ENCODE results near the gene DUOXA1.

DUOXA1 gene

DNA sequence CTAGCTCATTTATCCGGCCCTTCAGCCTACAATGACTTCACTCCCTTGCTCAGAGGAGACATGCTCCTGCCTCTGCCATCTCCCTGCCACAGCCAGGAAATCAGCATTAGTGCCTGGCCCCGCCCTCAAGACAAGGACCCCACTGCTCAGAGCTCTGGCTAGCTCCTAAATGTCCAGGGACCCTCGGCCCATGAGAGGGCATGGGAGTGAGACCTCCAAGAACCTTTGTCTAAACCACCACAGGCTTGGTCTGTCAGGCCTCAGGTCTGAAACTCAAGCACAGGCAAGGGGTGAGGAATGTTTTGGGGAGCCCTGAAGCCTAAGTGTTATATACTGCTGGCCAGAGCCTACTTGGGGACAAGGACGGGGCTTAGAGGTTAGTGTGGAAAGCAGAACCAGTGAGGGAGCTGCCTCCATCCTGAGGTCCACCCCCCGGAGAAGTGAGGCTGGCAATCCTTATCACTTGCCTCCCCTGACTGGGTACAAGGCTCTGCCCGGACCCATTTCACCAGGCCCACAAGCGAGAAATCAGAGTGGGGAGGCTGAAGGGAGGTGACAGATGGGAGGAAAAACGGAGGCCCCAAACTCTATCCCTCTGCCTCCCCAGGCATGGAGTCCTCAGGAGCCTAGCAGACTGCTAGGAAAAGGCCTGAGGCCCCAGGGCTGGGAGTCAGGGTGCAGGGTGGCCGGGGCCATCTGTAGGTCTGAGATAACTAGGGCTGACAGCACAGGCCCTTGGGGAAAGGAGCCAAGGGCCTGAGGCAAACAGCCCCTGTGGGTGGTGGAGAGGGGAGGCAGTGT lies 39.3 kb upstream of the DUOXA1 start:
- TF ChIP-seq, protein P1, sequence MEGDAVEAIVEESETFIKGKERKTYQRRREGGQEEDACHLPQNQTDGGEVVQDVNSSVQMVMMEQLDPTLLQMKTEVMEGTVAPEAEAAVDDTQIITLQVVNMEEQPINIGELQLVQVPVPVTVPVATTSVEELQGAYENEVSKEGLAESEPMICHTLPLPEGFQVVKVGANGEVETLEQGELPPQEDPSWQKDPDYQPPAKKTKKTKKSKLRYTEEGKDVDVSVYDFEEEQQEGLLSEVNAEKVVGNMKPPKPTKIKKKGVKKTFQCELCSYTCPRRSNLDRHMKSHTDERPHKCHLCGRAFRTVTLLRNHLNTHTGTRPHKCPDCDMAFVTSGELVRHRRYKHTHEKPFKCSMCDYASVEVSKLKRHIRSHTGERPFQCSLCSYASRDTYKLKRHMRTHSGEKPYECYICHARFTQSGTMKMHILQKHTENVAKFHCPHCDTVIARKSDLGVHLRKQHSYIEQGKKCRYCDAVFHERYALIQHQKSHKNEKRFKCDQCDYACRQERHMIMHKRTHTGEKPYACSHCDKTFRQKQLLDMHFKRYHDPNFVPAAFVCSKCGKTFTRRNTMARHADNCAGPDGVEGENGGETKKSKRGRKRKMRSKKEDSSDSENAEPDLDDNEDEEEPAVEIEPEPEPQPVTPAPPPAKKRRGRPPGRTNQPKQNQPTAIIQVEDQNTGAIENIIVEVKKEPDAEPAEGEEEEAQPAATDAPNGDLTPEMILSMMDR (IDR thresholded peaks at IDR 0.05; ENCODE audit: extremely low read depth, missing control alignments), result no peak
- DNase-seq (ENCODE audit: low spot score), result no peak

DNA sequence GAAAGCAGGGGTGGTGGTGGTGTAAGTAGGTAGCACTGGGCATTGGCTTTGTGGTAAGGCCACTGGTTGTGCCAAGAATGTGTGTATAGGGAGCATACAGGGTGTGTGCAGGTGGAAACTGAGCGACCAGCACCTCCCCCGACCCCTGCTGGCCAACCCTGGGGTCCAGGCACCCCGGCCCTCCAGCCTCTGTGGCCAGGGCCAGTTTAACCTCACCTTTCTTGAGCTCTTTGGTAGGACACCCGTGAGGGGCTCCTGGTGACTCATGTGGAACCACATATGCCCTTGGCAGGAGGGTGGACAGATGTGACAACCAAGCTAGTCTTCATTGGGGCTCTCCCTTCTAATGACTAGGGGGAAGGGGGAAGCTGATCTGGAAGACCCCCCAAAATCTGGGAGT lies 38.6 kb upstream of the DUOXA1 start:
- no peak for DNase-seq (ENCODE audit: low spot score)
- TF ChIP-seq, protein P1 (IDR thresholded peaks at IDR 0.05; ENCODE audit: extremely low read depth, missing control alignments), result no peak

DNA sequence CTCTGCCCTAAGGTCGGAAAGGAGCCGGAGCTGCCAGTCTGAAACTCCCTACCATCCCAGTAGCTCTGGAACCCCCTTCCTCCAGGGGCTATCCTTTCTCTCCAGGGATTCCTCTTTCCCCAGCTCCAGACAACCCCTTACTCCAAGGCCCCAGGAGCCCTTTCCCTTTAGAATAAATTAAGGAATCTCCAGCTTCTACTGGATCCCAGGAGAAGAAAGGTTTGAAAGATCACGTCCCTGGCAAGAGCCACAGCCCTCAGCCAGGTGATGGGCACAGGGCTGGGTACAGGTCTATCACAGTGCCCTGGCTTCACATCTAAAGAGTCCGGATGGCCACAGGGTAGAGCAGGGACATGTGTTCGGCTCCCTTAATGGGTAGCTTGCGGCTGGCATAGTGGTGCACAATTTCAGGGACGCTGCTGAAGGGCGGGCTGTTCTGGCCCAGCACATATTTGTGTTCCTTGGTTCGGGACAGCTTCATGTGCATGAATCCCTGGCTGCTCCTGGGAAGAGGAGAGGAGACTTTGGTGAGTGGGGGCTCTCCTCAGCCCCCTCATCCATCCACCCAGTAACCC lies 38.0 kb upstream of the DUOXA1 start:
- no peak for DNase-seq (ENCODE audit: low spot score)
- TF ChIP-seq, protein P1 (IDR thresholded peaks at IDR 0.05; ENCODE audit: extremely low read depth, missing control alignments), result no peak

DNA sequence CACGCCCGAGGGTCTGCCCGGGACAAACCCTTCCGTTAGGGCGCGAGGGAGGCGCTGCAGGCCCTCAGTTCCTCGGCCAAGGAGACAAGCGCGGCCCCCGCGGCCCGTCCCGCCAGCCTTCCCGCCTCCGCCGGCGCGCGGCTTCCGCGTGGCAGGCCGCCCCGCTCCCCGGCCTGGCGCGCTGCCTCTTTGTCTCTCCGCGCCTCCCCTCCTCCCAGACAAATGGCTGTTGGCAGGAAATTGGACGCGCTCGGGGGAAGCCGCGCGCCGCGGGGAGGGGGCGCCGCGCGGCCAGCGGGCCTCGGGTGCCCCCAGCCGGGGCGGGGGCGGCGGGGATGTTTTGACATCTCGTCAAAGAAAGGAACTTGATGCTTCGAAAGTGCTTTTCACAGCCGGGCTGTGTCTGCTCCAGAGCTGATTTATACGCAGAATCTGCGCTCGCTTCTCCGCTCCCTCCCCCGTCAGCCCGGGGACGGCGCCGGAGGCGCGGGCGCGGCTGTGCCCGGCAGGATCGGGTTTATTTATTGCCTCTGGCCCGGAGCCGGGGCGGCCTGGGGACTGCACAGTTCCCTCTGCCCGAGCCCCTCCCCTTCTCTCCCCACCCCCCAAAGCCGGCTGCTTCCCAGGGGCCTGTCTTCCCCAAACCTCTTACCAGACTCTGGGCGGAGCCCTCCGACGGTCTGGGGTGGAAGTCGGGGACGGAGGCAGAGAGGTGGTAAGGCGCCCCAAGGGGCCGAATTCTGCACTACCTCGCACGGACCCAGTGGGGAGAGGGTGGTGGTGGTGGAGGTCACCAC lies 37.4 kb upstream of the DUOXA1 start:
- TF ChIP-seq, protein P1 (IDR thresholded peaks at IDR 0.05; ENCODE audit: extremely low read depth, missing control alignments), result peak; percentile 60
- peak; percentile 92 for DNase-seq (ENCODE audit: low spot score)

DNA sequence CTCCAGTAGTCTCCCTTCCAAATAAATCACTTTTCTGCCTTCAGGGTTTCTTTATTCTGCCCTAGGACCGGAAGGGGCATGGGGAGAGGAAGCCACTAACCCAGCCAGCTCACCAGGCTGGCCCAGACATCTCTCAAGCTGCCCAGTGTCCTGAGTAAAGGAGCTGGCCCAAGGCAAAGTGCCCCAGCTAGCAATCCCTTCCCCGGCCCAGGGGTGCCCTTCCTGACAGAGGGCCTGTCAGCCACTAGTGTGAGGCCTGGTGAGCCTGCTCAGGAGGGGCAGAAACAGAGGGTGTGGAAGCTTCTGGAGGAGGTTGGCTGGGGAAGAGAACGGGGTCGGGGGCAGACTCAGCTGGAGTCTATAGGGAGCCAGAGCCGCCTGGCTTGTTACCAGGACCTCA lies 35.9 kb upstream of the DUOXA1 start:
- no peak for DNase-seq (ENCODE audit: low spot score)
- TF ChIP-seq, protein P1 (IDR thresholded peaks at IDR 0.05; ENCODE audit: extremely low read depth, missing control alignments), result no peak

DNA sequence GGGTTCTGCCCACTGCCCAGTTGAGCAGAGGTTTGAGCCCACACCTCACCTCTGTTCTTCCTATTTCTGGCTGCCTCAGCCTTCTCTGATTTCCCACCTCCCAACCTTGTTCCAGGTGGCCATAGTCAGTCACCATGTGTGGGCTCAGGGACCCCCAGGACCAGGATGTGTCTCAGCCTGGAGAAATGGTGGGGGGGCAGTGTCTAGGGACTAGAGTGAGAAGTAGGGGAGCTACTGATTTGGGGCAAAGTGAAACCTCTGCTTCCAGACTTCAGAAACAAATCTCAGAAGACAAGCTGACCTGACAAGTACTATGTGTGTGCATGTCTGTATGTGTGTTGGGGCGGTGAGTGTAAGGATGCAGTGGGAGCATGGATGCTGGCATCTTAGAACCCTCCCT lies 35.2 kb upstream of the DUOXA1 start:
- TF ChIP-seq, protein P1 (IDR thresholded peaks at IDR 0.05; ENCODE audit: extremely low read depth, missing control alignments), result no peak
- no peak for DNase-seq (ENCODE audit: low spot score)

DNA sequence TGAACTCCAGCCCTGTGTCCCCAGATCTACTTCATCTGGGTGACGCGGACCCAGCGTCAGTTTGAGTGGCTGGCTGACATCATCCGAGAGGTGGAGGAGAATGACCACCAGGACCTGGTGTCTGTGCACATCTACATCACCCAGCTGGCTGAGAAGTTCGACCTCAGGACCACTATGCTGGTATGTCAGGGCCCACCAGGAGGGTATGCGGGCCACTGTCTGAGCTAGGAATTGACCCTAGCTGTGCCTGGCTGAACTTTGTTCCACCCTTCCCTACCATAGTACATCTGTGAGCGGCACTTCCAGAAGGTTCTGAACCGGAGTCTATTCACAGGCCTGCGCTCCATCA lies 33.8 kb upstream of the DUOXA1 start:
- TF ChIP-seq, protein P1 (IDR thresholded peaks at IDR 0.05; ENCODE audit: extremely low read depth, missing control alignments), result no peak
- no peak for DNase-seq (ENCODE audit: low spot score)
